ENCODE results near the gene DAPK1.

GRCh38 chr9:87694236-87694755 lies 196.6 kb downstream of the DAPK1 start:
- TF ChIP-seq CTCF (IDR thresholded peaks at IDR 0.05) (no peak), MAX (IDR thresholded peaks at IDR 0.05; ENCODE audit: low read depth) (no peak), RCOR1 (IDR thresholded peaks at IDR 0.05; ENCODE audit: low read length) (no peak), YY1 (IDR thresholded peaks at IDR 0.05; ENCODE audit: low read depth) (no peak), USF2 (IDR thresholded peaks at IDR 0.05; ENCODE audit: borderline replicate concordance, low read depth, low read length) (no peak), EZH2phosphoT487 (IDR thresholded peaks at IDR 0.05; ENCODE audit: borderline replicate concordance, low read depth) (no peak), POLR2AphosphoS5 (IDR thresholded peaks at IDR 0.05; ENCODE audit: low read depth, low read length) (no peak), EP300 (IDR thresholded peaks at IDR 0.05; ENCODE audit: borderline replicate concordance in 1 of 2, low read depth in 1 of 2, low read length in 1 of 2) (no peak), NFIC (IDR thresholded peaks at IDR 0.05; ENCODE audit: borderline replicate concordance) (no peak), RAD21 (IDR thresholded peaks at IDR 0.05; ENCODE audit: low read length) (no peak), PBX3 (IDR thresholded peaks at IDR 0.05) (no peak), REST (IDR thresholded peaks at IDR 0.05; ENCODE audit: low read depth, low read length) (no peak), SIN3A (IDR thresholded peaks at IDR 0.05; ENCODE audit: borderline replicate concordance, low read depth, low read length) (no peak), TAF1 (IDR thresholded peaks at IDR 0.05; ENCODE audit: borderline replicate concordance, low read depth, low read length) (no peak)

All from SK-N-SH (cell line).